ENCODE results near the gene VEGFB.

- TF ChIP-seq PHF8 (IDR thresholded peaks at IDR 0.05; ENCODE audit: borderline replicate concordance, low read depth): no peak
- no peak for TF ChIP-seq POLR2A (IDR thresholded peaks at IDR 0.05; ENCODE audit: low read length)
- no peak for TF ChIP-seq HOXB5 (CRISPR knock-in tag; IDR thresholded peaks at IDR 0.05)
- TF ChIP-seq, protein P1, sequence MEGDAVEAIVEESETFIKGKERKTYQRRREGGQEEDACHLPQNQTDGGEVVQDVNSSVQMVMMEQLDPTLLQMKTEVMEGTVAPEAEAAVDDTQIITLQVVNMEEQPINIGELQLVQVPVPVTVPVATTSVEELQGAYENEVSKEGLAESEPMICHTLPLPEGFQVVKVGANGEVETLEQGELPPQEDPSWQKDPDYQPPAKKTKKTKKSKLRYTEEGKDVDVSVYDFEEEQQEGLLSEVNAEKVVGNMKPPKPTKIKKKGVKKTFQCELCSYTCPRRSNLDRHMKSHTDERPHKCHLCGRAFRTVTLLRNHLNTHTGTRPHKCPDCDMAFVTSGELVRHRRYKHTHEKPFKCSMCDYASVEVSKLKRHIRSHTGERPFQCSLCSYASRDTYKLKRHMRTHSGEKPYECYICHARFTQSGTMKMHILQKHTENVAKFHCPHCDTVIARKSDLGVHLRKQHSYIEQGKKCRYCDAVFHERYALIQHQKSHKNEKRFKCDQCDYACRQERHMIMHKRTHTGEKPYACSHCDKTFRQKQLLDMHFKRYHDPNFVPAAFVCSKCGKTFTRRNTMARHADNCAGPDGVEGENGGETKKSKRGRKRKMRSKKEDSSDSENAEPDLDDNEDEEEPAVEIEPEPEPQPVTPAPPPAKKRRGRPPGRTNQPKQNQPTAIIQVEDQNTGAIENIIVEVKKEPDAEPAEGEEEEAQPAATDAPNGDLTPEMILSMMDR (IDR thresholded peaks at IDR 0.05): no peak
- no peak for TF ChIP-seq JUN (IDR thresholded peaks at IDR 0.05)
Measured at GRCh38 chr11:64256300-64256699, 21.9 kb downstream of the VEGFB start.

Measured in A549 (cell line).